Hepatocyte (in vitro differentiated cells): ENCODE measurements around the gene C9orf43.

Experiments
- CTCF ChIP-seq: fragments of 200-600 bp; sonication (generic); IDR thresholded peaks from 2 replicates; pipeline ENCODE4 v1.5.1; 2016; ENCODE audit warnings: antibody characterized with exemption, mild to moderate bottlenecking; ENCODE audit not compliant: poor library complexity
- EZH2 ChIP-seq: fragments of 200-600 bp; sonication (generic); IDR thresholded peaks from 2 replicates; pipeline ENCODE4 v1.6.1; 2016; ENCODE audit warnings: antibody characterized with exemption, mild to moderate bottlenecking, borderline replicate concordance
- EZH2phosphoT487 ChIP-seq: fragments of 200-600 bp; sonication (generic); IDR thresholded peaks from one replicate; pipeline ENCODE4 v1.6.1; 2018; ENCODE audit warnings: antibody characterized with exemption, mild to moderate bottlenecking, low read depth, moderate library complexity; ENCODE audit not compliant: unreplicated experiment, severe bottlenecking

- TF ChIP-seq CTCF: no peak
- TF ChIP-seq EZH2: no peak
- TF ChIP-seq EZH2phosphoT487: no peak
These were observed 66.0 kb downstream of the C9orf43 start for GRCh38 chr9:113476511-113476916.
